GM21529 (cell line): ENCODE results near the gene MYL12B.
"Not testable (repeated sequence)": the region's sequence is repeated elsewhere in the genome, so short reads cannot be mapped to it uniquely, and the experiment has no call there.

Experiments used
- ATAC-seq: cut with Tn5 transposase; IDR thresholded peaks from one replicate; pipeline ENCODE4 v1.9.1; 2021; ENCODE audit not compliant: unreplicated experiment

The MYL12B gene

DNA sequence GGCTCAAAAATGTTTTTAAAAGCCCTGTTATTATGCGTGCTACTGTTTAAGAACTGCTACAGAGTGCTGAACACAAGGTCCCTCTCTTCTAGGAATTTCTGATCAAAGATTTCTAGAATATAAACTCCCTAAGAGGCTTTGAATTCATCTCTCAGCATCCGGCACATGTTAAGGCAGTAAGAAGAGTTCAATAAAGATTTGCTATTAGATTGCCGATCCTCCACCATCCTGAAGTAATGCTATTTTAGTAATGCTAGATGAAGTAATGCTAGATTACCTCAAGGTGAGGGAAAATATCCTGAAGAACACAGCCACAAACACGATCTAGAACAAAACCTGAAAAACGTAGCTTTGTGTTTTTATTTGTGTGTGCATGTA lies 949 bp upstream of the MYL12B start:
- no peak for ATAC-seq

DNA sequence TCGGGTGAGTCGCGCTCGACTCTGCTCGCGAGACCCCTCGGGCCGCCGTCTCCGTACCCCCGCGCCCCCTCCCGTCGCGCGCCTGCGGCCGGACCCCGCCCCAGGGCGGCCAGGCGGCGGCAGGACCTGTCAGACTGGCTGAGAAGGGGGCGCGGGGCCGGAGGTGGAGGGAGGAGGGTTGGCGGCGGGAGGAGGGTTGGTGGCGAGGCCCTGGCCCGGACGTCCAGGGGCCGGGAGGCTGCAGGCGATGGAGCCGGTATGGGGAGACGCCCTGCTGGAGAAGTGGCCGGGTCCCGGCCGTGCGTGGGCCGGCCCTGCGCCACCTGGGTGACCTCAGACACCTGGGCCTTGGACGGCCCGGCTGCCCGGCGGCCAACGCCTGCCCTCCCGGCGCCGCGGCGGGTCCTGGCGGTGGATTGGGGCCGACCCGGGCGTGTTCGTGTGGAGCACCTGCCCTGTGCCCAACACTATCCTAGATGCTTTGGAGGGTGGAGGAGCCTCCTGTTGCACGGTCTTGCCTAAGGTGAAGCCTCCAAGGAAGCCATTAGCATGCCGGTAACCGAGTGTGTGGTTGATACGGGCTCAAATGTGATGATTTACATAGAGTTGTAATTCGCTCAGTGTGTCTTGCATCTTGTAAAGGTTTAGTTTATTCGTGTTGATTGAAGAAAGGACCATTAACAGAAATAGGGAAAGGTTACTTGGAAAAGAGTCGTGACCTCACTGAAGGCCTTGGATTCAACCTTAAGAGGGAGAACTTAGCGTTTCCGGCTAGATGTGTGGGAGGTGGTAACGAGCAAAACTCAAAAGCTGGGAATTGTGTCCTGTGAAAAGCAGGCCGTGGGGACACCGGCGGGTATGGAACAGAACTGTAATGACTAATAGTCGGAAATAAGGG lies 550 bp downstream of the MYL12B start:
- ATAC-seq: peak; percentile 31

DNA sequence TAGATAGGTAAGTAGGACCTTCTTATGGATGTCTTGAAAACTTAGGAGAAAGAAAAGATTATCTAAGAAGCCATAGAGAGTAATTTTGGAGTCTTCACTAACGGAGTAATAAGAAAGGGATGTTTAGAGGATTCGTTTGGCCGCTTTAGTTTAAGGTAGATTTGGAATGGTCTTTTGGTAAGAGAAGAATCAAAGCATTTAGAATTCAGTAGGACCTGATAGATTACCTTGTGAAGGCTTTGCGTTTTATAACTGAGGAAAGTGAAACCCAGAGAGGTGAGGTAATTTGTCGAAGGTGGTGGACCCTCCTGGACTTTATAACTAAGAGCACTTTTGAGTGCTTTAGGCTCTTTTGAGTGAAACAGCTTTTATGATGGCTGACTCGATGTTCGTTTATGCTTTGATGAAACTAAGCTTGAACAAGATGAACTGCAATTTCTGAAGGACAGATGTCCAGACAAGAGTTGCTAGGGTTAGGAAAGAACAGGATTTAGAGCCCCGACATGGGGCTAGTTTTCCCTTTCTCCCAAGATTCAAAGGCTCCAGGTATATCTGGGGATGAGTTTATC lies 1.3 kb downstream of the MYL12B start:
- no peak for ATAC-seq

DNA sequence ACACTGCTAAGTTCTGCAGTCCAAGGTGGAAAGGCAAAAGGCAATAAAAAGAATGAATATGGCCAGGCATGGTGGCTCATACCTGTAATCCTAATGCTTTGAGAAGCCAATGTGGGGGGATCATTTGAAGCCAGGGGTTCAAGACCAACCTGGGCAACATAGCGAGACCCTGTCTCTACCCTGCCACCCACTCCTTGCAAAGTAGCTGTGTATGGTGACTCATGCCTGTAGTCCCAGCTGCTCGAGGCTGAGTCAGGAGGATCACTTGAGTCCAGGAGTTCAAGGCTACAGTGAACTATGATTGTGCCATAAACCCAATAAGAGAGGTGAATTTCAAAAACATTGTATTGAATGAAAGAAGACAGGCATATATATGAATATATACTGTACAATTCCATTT lies 2.4 kb downstream of the MYL12B start:
- ATAC-seq: no peak

DNA sequence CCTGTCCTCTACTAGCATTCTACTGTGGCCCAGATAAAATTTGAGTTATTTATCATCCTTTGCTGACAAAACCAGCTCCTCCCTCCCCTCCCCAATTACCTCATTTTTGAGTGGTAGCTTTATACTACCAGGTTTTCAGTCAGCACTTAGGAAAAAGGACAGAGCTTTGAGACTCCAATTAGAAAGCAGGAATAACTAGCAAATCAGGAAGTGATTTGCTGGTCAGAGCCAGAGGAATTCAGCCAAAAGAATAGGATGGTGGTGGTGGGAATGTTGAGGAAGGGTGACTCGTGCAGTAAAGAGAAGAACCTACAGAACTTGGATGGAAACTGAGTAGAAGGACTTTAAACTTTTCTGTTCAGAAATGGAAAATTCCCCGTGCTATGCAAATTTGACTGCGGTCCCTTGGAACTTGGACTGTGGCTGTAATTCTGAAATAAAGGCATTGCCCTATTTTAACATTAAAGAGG lies 3.7 kb downstream of the MYL12B start:
- no peak for ATAC-seq

DNA sequence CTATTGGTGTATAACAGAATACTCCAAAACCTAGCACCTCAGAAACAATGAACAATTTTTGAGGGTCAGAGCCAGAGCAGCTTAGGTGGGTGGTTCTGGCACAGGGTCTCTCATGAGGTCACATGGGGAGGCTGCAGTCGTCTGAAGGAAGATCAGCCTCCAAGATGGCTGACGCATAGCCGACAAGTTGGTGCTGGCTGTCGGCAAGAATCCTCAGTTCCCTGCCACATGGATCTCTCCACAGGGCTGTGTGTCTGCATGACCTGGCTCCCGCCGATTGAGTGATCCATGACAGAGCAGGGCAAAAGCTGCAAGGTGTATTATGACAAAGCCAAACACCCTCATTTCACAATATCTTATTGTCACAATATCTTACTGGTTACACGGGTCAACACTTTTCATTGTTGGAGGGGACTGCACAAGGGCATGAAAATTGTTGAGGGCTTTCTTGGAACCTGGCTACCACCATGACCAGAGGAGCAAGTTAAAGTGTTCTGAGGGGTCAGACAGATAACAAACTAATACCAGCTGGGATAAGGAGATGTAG lies 4.2 kb downstream of the MYL12B start:
- no peak for ATAC-seq

DNA sequence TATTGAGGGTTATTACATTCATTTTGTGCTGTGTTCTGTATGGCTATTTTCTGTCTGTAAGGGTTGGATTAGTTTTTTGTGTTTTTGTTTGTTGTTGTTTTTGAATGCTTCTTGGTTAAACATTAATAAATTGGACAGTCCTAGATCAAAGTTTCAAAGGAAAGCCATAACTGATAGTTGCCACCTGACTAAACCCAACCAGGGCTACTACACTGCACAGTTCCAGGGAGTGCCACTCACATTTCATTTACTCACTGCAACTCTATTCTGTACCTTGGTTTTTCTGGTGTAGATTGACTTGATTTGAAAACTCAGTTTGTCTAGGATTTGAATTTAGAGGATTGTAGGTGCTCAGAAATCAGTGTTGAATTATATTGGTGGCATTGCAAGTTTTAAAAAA lies 6.4 kb downstream of the MYL12B start:
- ATAC-seq: no peak

DNA sequence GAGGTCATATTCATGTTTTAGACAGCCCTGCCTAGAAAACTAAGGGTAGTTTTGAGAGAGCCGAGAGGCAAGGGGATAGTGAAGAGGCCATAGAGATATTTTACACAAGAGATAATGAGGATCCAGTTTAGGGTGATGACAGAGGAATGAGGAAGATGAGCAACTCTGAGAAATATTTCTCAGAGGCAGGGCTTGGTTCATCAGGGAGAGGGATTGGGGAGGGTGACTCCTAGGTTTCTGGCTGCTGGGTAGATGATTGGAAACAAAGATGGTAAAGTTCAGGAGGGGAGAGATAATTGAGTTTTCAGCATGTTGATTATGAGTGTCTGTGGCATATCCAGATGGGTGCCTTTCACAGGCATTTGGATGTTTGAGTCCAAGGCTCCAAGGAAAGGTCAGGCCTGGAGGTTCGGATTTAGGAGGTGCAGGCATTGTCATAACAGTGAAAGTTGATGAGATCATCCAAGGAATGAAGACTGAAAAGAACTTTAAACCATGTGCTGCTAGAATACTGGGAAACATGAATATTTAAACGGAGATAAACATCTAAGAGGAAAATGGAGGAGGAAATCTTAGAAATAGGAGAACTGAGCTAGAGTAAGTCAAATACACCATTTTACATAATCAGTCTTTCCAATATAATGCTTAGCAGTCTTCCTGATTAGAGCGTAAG lies 7.4 kb downstream of the MYL12B start:
- no peak for ATAC-seq

DNA sequence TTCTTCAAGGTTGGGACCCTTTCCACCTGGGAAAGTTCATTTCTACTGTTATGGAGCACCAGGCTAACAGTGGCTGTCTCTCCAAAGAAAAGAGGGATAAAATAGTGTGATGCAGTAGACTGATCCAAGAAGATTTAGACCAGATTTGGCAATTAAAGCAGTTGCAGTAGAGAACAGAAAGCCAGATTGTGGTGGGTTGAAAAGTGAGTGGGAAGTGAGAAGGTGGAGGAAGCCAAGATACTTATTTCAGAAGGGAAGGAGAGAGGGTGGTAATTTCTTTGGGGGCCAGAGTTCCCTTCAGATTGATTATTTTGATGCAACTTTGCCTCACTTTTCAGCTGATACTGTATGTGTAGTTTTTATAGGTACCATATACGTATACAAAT lies 8.0 kb downstream of the MYL12B start:
- no peak for ATAC-seq

DNA sequence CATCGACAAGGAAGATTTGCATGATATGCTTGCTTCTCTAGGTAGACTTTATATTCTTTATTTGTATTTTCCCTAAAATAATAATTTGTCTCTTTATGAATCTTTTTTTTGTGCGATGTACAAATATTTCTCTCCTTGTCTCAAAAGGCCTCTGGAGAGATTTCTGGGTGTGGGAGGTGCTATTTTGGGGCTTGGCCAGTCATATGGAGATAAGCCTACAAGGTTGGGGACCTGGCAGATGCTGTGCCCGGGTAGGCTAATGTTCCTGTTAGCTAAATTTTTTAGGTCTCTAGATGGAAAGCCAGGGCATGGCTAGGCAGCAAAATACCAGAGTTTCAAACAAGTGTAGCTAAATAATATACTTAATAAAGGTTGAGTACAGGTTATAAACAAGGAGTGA lies 11.1 kb downstream of the MYL12B start:
- ATAC-seq: no peak

DNA sequence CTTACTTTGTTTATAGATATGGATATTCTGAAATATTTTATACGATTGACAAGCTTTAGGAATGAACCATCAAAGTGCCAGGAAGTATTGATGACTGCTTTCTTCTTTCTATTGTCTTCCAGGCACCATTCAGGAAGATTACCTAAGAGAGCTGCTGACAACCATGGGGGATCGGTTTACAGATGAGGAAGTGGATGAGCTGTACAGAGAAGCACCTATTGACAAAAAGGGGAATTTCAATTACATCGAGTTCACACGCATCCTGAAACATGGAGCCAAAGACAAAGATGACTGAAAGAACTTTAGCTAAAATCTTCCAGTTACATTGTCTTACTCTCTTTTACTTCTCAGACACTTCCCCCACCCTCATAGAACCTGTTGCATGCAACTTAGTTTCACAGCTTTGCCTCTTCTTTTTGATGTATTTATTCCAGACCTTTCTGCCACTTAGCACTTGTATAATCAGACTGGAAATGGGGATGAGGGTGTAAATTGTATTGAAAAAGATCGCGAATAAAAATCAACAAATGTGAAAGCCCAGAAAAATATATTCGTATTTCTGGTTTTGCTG lies 15.8 kb downstream of the MYL12B start:
- ATAC-seq: not testable (repeated sequence)

DNA sequence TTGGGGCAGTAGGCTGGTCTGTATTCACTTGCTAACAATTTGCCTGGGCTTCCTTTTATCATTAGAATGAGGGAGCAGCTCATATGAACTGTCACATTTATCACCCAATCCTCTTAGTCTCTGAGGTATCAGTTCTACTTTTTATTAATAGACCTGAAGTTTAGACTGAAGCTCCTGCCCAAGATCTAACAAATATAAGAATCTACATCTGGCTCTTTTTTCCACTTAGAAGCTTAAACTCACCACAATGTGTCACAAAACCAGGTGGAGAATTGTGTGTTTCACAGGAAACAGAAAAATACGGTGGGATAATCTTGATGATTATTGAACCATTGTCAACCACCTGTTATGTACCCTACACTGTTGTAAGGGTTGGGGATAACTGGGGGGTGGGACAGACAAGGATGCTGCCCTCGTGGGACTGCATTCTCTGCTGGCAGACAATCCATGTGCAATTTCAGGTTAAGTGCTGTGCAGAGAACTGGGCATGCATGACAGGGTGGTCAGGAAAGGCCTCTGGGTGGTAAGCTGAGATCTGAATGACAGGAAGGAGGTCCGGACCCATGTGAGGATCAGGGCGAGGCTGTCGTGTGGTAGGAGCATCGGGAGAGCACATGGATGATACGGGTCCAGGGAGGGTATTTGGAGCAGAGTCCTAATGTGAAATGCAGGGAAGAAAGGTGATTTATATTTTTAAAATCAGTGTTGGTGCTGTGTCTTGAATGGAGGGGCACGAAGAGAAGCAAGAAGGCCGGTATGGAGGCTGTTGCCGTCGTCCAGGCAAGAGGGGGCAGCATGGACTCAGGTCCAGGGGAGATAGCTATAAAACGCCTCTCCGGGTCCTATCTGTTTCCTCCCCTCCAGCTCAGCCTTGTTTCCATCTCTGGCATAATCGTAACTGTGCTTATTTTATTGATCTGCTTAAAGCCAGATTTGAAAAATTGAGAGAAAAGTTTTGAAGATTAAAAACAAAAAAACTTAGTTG lies 17.6 kb downstream of the MYL12B start:
- ATAC-seq: peak; percentile 86

DNA sequence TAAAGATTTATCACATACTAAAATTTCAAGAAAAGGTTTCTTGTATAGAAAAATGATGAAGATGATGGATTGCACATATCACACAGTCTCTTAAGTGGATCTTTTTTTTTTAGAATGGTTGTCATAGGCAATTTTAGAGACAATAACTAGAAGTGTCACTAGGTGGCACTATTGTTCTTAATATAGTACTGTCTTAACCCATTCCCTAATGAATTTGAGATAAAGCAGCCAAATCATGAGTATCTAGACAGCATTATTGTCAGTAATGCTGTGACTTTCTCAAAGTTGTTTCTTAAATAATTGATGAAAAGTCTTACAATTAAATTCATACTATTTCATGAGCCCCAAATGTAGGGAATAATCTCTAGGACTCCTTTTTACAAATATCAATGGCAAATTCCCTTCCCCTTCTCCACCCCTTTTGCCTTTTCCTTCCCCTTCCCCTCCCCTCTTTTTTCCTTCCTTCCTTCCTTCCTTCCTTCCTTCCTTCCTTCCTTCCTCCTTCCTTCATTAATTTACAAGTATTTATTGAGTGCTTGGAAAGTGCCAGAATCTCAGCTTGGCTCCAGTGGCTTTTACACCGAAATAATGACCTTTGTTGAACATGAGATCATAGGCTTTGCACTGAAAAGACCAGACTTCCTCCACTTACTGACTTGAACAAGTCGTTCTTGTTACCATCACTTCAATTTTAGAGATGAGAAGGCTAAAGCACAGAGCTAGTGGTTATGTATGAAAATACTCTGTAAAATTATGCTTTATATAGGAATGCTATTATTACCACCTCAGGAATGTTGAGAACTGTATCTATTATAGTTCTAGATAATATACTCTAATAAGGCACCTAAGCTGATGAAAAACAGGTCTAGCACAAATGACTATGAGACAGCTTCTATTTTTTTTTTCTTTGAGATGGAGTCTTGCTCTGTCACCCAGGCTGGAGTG lies 19.8 kb downstream of the MYL12B start:
- ATAC-seq: peak; percentile 47

DNA sequence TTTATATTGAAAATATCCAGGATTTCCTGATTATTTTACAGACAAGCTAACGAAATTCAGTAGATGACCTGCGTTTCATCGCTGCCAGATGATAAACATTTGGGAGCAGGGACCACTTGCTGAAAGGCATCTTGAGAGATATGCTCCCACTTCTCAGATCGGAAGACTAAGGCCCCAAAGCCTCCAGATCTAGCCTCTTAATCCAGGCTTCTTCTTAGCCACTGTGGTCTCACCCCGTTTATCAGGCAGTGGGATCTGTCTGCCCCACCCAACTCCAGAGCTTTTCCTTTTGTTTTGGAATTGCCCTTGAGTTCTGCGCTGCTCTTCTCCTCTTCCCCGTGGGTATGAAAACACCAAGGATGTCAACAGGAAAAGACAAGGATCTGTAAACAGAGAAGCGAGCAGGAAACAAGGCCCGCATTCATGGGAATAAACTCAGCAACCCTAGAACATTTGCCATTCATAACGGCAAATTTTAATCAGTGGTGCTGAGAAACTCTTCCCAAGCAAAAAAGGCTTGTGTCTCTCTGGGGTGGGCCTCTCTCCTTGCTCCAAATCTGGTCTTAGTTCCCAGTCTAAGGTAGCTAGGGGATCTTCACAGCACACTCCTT lies 21.4 kb downstream of the MYL12B start:
- no peak for ATAC-seq

DNA sequence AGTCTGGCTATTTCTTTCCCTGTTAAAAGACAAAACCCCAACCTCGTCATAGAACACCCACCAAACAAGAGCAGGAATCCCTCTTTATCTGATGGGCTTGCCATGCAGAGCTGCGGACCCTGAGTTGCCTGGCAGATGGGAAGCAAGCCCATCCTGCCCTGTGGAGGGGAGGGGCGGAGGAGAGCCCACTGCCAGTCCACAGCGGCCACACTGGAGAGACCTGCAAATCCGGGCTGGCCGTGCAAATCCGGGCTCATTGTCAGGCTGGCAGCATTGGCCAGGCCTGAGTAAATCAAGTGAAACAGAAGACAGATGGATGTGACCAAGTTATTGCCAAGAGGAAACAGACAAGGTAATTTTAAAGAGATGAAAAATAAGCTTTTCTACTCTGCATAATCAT lies 22.0 kb downstream of the MYL12B start:
- no peak for ATAC-seq

DNA sequence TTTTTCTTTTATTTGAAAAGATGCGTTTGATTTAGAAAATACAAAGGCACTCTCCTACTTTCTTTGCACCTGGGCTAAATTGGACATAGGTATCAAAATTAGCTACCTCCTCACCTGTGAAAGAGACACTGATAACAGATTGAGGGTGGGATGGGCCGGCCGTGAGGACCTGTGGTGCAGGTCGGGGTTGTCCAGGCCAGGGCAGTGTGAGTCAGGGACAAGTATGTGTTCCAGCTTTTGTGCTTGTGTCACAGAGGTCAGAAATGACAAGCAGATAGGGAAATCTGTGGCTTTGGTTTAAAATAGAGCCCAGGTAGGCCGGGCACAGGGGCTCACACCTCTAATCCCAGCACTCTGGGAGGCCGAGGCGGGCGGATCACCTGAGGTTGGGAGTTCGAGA lies 22.6 kb downstream of the MYL12B start:
- ATAC-seq: no peak

DNA sequence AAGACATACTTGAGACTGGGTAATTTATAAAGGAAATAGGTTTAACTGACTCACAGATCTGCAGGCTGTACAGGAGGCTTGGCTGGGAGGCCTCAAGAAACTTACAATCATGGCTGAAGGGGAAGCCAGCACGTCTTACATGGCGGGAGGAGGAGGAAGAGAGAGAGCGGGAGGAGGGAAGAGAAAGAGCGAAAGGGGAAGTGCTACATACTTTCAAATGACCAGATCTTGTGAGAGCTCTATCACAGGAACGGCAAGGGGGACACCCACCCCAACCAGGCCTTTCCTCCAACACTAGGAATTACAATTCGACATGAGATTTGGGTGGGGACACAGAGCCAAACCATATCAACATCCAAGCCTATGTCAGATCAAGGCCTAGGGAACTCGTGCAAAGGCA lies 24.2 kb downstream of the MYL12B start:
- ATAC-seq: no peak

DNA sequence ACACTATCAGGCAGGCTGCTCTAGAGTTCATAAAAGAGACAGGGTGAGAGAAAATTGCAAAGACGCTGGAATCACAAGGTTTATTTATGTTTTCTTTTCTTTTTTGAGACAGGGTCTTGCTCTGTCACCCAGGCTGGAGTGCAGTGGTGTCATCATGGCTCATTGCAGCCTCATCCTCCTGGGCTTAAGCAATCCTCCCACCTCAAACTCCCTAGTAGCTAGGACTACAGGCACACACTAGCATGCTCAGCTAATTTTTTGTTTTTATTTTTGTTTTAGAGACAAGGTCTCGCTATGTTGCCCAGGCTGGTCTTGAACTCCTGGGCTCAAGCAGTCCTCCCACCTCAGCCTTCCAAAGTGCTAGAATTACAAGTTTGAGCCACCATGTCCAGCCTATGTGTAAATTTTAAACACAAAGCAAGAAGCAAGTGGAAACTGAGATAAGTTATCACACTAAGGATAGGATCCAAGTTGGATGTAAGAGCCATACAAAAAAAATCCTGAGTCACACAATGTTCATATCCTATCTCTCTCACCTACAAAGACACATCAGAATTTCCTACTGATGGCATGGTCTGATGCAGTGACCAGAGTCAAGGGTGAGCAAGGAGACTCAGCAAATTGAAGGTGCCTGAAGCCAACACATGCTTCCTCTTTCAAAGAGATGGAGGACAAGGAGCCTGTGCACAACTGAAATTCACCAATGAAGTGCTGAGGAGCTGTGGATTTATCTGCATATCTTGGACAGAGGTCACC lies 31.4 kb downstream of the MYL12B start:
- ATAC-seq: no peak
